Ovary (tissue), 3 donors: Measurements from ENCODE around the gene FYN.

Source experiments
- EP300 ChIP-seq: sonication (generic); formaldehyde crosslinking; IDR thresholded peaks from one replicate; pipeline ENCODE4 v1.6.1; 2017; ENCODE audit warnings: antibody characterized with exemption
- TF ChIP-seq, protein P1 (sequence below), 3 donors: fragments of 450-650 bp in 2 of 3; fragments of 200-600 bp in 1 of 3; IDR thresholded peaks; one replicate each; pipeline versions ENCODE4 v1.5.1 to v1.8.0; 2016 to 2022; ENCODE audit warnings: antibody characterized with exemption in 3 of 3, mild to moderate bottlenecking in 1 of 3
- donor health status: DM: no; HTN: no; CAD: no.

DNA sequence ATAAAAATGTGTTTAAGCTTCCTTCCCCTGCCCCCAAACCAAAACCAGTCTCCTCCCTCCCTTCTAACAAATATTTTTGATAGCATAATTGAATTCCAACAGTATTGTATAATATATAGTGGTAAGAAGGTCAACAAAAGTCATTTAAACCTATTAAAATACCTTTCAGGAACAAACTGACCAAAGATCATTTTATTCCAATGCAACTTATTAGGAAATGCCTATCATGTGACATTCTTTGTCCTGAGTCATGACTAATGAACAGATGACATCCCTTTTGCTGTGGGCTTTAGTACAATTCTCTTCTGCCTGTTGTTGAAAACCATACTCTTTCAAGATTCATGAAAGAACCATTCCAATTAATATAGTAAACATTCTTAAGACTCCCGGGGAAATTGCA lies 216.1 kb downstream of the FYN start:
- TF ChIP-seq, protein P1, sequence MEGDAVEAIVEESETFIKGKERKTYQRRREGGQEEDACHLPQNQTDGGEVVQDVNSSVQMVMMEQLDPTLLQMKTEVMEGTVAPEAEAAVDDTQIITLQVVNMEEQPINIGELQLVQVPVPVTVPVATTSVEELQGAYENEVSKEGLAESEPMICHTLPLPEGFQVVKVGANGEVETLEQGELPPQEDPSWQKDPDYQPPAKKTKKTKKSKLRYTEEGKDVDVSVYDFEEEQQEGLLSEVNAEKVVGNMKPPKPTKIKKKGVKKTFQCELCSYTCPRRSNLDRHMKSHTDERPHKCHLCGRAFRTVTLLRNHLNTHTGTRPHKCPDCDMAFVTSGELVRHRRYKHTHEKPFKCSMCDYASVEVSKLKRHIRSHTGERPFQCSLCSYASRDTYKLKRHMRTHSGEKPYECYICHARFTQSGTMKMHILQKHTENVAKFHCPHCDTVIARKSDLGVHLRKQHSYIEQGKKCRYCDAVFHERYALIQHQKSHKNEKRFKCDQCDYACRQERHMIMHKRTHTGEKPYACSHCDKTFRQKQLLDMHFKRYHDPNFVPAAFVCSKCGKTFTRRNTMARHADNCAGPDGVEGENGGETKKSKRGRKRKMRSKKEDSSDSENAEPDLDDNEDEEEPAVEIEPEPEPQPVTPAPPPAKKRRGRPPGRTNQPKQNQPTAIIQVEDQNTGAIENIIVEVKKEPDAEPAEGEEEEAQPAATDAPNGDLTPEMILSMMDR (IDR thresholded peaks at IDR 0.05), result no peak
- no peak for TF ChIP-seq EP300
